WTC11 (cell line): Measurements from ENCODE around the gene RBM26. TPM values are rescaled to one million over a fixed set of nuclear protein-coding genes. Genes with fewer than 3 reads are reported as not detected.

Source experiments
- ATAC-seq: fragments of 200-7000 bp; cut with Tn5 transposase; 2 replicates; pipeline ENCODE4 v1.10.0; 2021; ENCODE audit warnings: mild to moderate bottlenecking, moderate library complexity
- CTCF ChIA-PET: fragments of 300-600 bp; sonication (Branson Sonifier 250); formaldehyde crosslinking; loops from one replicate; lab custom pipeline; 2021; ENCODE audit warnings: antibody characterized with exemption; lab: Charles Lee
- POLR2A ChIA-PET: fragments of 350-600 bp; sonication (Branson Sonifier 250); formaldehyde crosslinking; loops from one replicate; lab custom pipeline; 2021; ENCODE audit warnings: antibody characterized with exemption; lab: Charles Lee
- DNase-seq: peaks from one replicate; pipeline ENCODE4 v3.0.0; 2021; ENCODE audit warnings: low spot score
- H3K27ac Mint-ChIP-seq: 2 replicates; pipeline ENCODE4 v1.8.0; 2021; ENCODE audit warnings: mixed read lengths
- H3K27me3 Mint-ChIP-seq: 2 replicates; pipeline ENCODE4 v1.8.0; 2021; ENCODE audit warnings: low read depth, mild to moderate bottlenecking, moderate library complexity, mixed read lengths
- H3K36me3 Mint-ChIP-seq: 2 replicates; pipeline ENCODE4 v1.8.0; 2021; ENCODE audit warnings: mixed read lengths
- H3K4me1 Mint-ChIP-seq: 2 replicates; pipeline ENCODE4 v1.8.0; 2022; ENCODE audit warnings: mixed read lengths
- H3K4me3 Mint-ChIP-seq: 2 replicates; pipeline ENCODE4 v1.8.0; 2021; ENCODE audit warnings: mild to moderate bottlenecking, moderate library complexity, mixed read lengths
- H3K9me3 Mint-ChIP-seq: 2 replicates; pipeline ENCODE4 v1.8.0; 2021; ENCODE audit warnings: mixed read lengths
- ATF3 ChIP-seq: sonication (generic); formaldehyde crosslinking; conservative IDR thresholded peaks from 2 replicates; pipeline ENCODE4 v1.8.1; 2022; ENCODE audit warnings: mild to moderate bottlenecking, missing genetic modification reagents
- CREB1 ChIP-seq: sonication (generic); formaldehyde crosslinking; IDR thresholded peaks from 2 replicates; pipeline ENCODE4 v1.8.0; 2023; ENCODE audit warnings: mild to moderate bottlenecking, missing genetic modification reagents
- CTCF ChIP-seq: fragments of 200-600 bp; IDR thresholded peaks from 2 replicates; pipeline ENCODE4 v1.8.0; 2022; ENCODE audit warnings: antibody characterized with exemption
- GABPB1 ChIP-seq: sonication (generic); formaldehyde crosslinking; IDR thresholded peaks from 2 replicates; pipeline ENCODE4 v1.8.1; 2023; ENCODE audit warnings: mild to moderate bottlenecking, missing genetic modification reagents
- GRHL2 ChIP-seq: fragments of 250-450 bp; sonication (Bioruptor Pico); IDR thresholded peaks from 2 replicates; pipeline ENCODE4 v1.8.0; 2022; ENCODE audit warnings: mild to moderate bottlenecking, moderate library complexity; ENCODE audit not compliant: insufficient replicate concordance, severe bottlenecking
- JAZF1 ChIP-seq: fragments of 250-450 bp; sonication (Bioruptor Pico); IDR thresholded peaks from 2 replicates; pipeline ENCODE4 v1.9.0; 2021; ENCODE audit warnings: moderate library complexity, mild to moderate bottlenecking, inconsistent platforms
- MLX ChIP-seq: sonication (generic); formaldehyde crosslinking; IDR thresholded peaks from 2 replicates; pipeline ENCODE4 v1.8.1; 2023; ENCODE audit warnings: mild to moderate bottlenecking, missing genetic modification reagents, moderate library complexity
- RELA ChIP-seq: sonication (generic); formaldehyde crosslinking; IDR thresholded peaks from 2 replicates; pipeline ENCODE4 v1.8.1; 2022; ENCODE audit warnings: missing genetic modification reagents, mild to moderate bottlenecking, borderline replicate concordance
- ZNF281 ChIP-seq: sonication (generic); formaldehyde crosslinking; IDR thresholded peaks from 2 replicates; pipeline ENCODE4 v1.8.0; 2023; ENCODE audit warnings: mild to moderate bottlenecking, missing genetic modification reagents
- ZNF532 ChIP-seq: fragments of 250-450 bp; sonication (Bioruptor Pico); IDR thresholded peaks from 2 replicates; pipeline ENCODE4 v1.9.0; 2021; ENCODE audit warnings: mild to moderate bottlenecking, borderline replicate concordance
- total RNA-seq: library from RNA; stranded (reverse); gene quantifications from 3 replicates; pipeline ENCODE4 v1.2.3, GENCODE V29; 2021
- TF ChIP-seq, protein P1 (sequence below): fragments of 250-450 bp; sonication (Bioruptor Pico); IDR thresholded peaks from 2 replicates; pipeline ENCODE4 v2.1.2; 2022; ENCODE audit warnings: mild to moderate bottlenecking, moderate library complexity
- TF ChIP-seq, protein P2 (sequence below): sonication (generic); formaldehyde crosslinking; IDR thresholded peaks from 2 replicates; pipeline ENCODE4 v1.8.0; 2022; ENCODE audit warnings: mild to moderate bottlenecking, missing genetic modification reagents
- TF ChIP-seq, protein P3 (sequence below): sonication (generic); formaldehyde crosslinking; IDR thresholded peaks from 2 replicates; pipeline ENCODE4 v1.8.1; 2023; ENCODE audit warnings: mild to moderate bottlenecking, missing genetic modification reagents, borderline replicate concordance

RBM26 gene
- total RNA-seq, 1 experiment from 2014 or later = 64.1 TPM

- TF ChIP-seq ZNF532 (CRISPR knock-in tag) = no peak
- TF ChIP-seq ATF3 (CRISPR knock-in tag) = no peak
- TF ChIP-seq, protein P1, sequence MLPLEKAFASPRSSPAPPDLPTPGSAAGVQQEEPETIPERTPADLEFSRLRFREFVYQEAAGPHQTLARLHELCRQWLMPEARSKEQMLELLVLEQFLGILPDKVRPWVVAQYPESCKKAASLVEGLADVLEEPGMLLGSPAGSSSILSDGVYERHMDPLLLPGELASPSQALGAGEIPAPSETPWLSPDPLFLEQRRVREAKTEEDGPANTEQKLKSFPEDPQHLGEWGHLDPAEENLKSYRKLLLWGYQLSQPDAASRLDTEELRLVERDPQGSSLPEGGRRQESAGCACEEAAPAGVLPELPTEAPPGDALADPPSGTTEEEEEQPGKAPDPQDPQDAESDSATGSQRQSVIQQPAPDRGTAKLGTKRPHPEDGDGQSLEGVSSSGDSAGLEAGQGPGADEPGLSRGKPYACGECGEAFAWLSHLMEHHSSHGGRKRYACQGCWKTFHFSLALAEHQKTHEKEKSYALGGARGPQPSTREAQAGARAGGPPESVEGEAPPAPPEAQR (CRISPR knock-in tag) = no peak
- TF ChIP-seq GRHL2 (CRISPR knock-in tag) = no peak
- TF ChIP-seq, protein P2, sequence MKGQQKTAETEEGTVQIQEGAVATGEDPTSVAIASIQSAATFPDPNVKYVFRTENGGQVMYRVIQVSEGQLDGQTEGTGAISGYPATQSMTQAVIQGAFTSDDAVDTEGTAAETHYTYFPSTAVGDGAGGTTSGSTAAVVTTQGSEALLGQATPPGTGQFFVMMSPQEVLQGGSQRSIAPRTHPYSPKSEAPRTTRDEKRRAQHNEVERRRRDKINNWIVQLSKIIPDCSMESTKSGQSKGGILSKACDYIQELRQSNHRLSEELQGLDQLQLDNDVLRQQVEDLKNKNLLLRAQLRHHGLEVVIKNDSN (CRISPR knock-in tag) = no peak
- TF ChIP-seq MLX (CRISPR knock-in tag) = no peak
- TF ChIP-seq CREB1 (CRISPR knock-in tag) = no peak
- TF ChIP-seq GABPB1 (CRISPR knock-in tag) = no peak
- no peak for TF ChIP-seq ZNF281 (CRISPR knock-in tag)
Observed at GRCh38 chr13:79392882-79393563, 13.0 kb downstream of the RBM26 start (continued).

GRCh38 chr13:79389026-79389425 is 17.0 kb downstream of the RBM26 start:
- Mint-ChIP-seq H3K27ac (no peak overlapping the region), H3K36me3 (no peaks in the 10 kb centered on the region), H3K27me3 (no peaks in the 10 kb centered on the region), H3K4me1 (peaks cover 51% of the 10 kb centered on the region), H3K9me3 (no peaks in the 10 kb centered on the region), H3K4me3 (no peak overlapping the region)
- TF ChIP-seq CREB1 (CRISPR knock-in tag) (no peak), RELA (CRISPR knock-in tag) (no peak), CTCF (no peak), JAZF1 (CRISPR knock-in tag) (no peak)
- TF ChIP-seq, protein P3, sequence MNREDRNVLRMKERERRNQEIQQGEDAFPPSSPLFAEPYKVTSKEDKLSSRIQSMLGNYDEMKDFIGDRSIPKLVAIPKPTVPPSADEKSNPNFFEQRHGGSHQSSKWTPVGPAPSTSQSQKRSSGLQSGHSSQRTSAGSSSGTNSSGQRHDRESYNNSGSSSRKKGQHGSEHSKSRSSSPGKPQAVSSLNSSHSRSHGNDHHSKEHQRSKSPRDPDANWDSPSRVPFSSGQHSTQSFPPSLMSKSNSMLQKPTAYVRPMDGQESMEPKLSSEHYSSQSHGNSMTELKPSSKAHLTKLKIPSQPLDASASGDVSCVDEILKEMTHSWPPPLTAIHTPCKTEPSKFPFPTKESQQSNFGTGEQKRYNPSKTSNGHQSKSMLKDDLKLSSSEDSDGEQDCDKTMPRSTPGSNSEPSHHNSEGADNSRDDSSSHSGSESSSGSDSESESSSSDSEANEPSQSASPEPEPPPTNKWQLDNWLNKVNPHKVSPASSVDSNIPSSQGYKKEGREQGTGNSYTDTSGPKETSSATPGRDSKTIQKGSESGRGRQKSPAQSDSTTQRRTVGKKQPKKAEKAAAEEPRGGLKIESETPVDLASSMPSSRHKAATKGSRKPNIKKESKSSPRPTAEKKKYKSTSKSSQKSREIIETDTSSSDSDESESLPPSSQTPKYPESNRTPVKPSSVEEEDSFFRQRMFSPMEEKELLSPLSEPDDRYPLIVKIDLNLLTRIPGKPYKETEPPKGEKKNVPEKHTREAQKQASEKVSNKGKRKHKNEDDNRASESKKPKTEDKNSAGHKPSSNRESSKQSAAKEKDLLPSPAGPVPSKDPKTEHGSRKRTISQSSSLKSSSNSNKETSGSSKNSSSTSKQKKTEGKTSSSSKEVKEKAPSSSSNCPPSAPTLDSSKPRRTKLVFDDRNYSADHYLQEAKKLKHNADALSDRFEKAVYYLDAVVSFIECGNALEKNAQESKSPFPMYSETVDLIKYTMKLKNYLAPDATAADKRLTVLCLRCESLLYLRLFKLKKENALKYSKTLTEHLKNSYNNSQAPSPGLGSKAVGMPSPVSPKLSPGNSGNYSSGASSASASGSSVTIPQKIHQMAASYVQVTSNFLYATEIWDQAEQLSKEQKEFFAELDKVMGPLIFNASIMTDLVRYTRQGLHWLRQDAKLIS (CRISPR knock-in tag) = no peak
- ChIA-PET CTCF (no interaction called here), POLR2A (no interaction called here)
- no peak for ATAC-seq
- DNase-seq = no peak
